Keratinocyte (primary cell): ENCODE measurements around the gene COL25A1. TPM values are rescaled to one million over a fixed set of nuclear protein-coding genes. Genes with fewer than 3 reads are reported as not detected.

ENCODE experiments used
- DNase-seq: peaks from one replicate; pipeline ENCODE4 v3.0.0-alpha.2; 2011; ENCODE audit warnings: low read depth, missing footprints, low spot score
- FAIRE-seq: peaks from 2 replicates; lab custom pipeline; 2011; peaks lifted over from hg19 to GRCh38; lab: Jason Lieb, UNC
- H2AFZ ChIP-seq: 2 replicates; pipeline ENCODE4 v1.6.0; 2012; ENCODE audit warnings: low read length, control low read depth, inconsistent platforms; ENCODE audit not compliant: control insufficient read depth
- H3K27ac ChIP-seq: 2 replicates; pipeline ENCODE4 v1.5.1; 2011; ENCODE audit warnings: low read length; ENCODE audit not compliant: control insufficient read depth, insufficient read depth
- H3K27me3 ChIP-seq: 3 replicates; pipeline ENCODE4 v1.6.0; 2011; ENCODE audit warnings: low read length; ENCODE audit not compliant: control insufficient read depth, insufficient read depth; ENCODE audit errors: extremely low read depth
- H3K36me3 ChIP-seq, 2 experiments: 2 replicates in 1 of 2; 3 replicates in 1 of 2; pipeline ENCODE4 v1.5.1; 2011; ENCODE audit warnings: low read length in 2 of 2, mild to moderate bottlenecking in 1 of 2; ENCODE audit not compliant: control insufficient read depth in 2 of 2, insufficient read depth in 2 of 2; ENCODE audit errors: extremely low read depth in 1 of 2
- H3K4me1 ChIP-seq: 3 replicates; pipeline ENCODE4 v1.5.1; 2011; ENCODE audit warnings: low read length; ENCODE audit not compliant: control insufficient read depth, insufficient read depth; ENCODE audit errors: extremely low read depth
- H3K4me2 ChIP-seq: 3 replicates; pipeline ENCODE4 v1.6.0; 2011; ENCODE audit warnings: low read depth, low read length; ENCODE audit not compliant: control insufficient read depth, insufficient read depth; ENCODE audit errors: extremely low read depth
- H3K4me3 ChIP-seq, 3 experiments: fragments of 200-600 bp in 1 of 3; sonication (generic) in 1 of 3; 2 replicates in 2 of 3; 3 replicates in 1 of 3; pipeline ENCODE4 v1.5.1; 2011 to 2016; ENCODE audit warnings: low read length in 3 of 3, mild to moderate bottlenecking in 3 of 3, control low read depth in 2 of 3, inconsistent platforms in 1 of 3, low read depth in 1 of 3, mixed read lengths in 1 of 3, mixed run types in 1 of 3, moderate library complexity in 1 of 3; ENCODE audit not compliant: control insufficient read depth in 2 of 3, insufficient read depth in 2 of 3; ENCODE audit errors: extremely low read depth in 1 of 3
- H3K79me2 ChIP-seq: 2 replicates; pipeline ENCODE4 v1.6.0; 2012; ENCODE audit warnings: low read length; ENCODE audit not compliant: control insufficient read depth, insufficient read depth
- H3K9ac ChIP-seq: 3 replicates; pipeline ENCODE4 v1.6.0; 2011; ENCODE audit warnings: low read length; ENCODE audit not compliant: control insufficient read depth, insufficient read depth; ENCODE audit errors: extremely low read depth
- H3K9me1 ChIP-seq: 3 replicates; pipeline ENCODE4 v1.6.0; 2011; ENCODE audit warnings: low read length; ENCODE audit not compliant: control insufficient read depth, insufficient read depth; ENCODE audit errors: extremely low read depth
- H3K9me3 ChIP-seq: 2 replicates; pipeline ENCODE4 v1.5.1; 2012; ENCODE audit warnings: low read depth, low read length; ENCODE audit not compliant: control insufficient read depth
- H4K20me1 ChIP-seq: 3 replicates; pipeline ENCODE4 v1.6.0; 2011; ENCODE audit warnings: low read length; ENCODE audit not compliant: control insufficient read depth, insufficient read depth; ENCODE audit errors: extremely low read depth
- EZH2 ChIP-seq: IDR thresholded peaks from one replicate; pipeline ENCODE4 v1.6.1; 2012; ENCODE audit warnings: inconsistent platforms, mild to moderate bottlenecking, low read length, moderate library complexity
- dilution Hi-C: fragments of 300-500 bp; cut with MboI; formaldehyde crosslinking; loops from one replicate; pipeline ENCODE4 v1.7.0; 2020; ENCODE audit warnings: low sequenced_read_pairs; ENCODE audit not compliant: extremely low pct_ligation_motif_present
- polyA plus RNA-seq, 5 experiments: library from polyadenylated mRNA; depleted of rRNA in 3 of 5; stranded (reverse) in 3 of 5; stranded (forward) in 1 of 5; unstranded in 1 of 5; fragments of >200 nt; gene quantifications; 1 replicate in 1 of 5; 2 replicates in 3 of 5; 3 replicates in 1 of 5; pipeline versions ENCODE4 v1.2.1 to v1.2.3, GENCODE V29; 2011 to 2012; ENCODE audit warnings: missing spikeins in 2 of 5, low read depth in 1 of 5, low replicate concordance in 1 of 5
- TF ChIP-seq, protein P1 (sequence below), 3 experiments: IDR thresholded peaks in 1 of 3; conservative IDR thresholded peaks in 1 of 3; optimal IDR thresholded peaks in 1 of 3; 2 replicates in 2 of 3; 3 replicates in 1 of 3; pipeline versions ENCODE3 to v1.5.1; 2011; ENCODE audit warnings: low read length in 3 of 3, mild to moderate bottlenecking in 3 of 3, moderate library complexity in 2 of 3, control low read depth in 1 of 3, inconsistent platforms in 1 of 3; ENCODE audit not compliant: insufficient read depth in 2 of 3; ENCODE audit errors: extremely low read depth in 1 of 3

COL25A1 gene
- polyA plus RNA-seq, 1 donor (not counting 4 experiments of a cell fraction or from before 2014, with no cell fraction given): not detected

DNA sequence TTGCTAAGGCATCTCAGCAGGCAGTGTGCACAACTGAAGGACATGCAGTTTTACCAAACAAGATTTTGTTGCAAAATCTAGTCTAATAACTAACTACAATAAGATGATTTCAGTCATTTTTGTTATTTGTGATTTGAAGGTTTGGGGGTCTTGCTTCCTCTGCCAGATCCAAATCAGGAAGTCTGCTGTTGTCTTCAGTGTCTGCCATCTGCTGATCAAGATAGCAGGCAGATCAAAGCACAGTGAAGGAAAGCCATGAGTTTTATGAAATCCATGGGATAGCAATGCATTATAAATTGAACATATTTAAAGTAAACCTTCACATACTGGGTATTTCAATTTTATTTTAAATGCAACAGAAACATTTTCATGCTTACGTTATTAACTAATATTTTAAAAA, 370.5 kb downstream of the COL25A1 start:
- H3K9me1 ChIP-seq: no peaks in the 10 kb centered on the region
- no peak overlapping the region for H3K4me3 ChIP-seq
- no peaks in the 10 kb centered on the region for H4K20me1 ChIP-seq
- no peak for DNase-seq
- H3K9me3 ChIP-seq: no peaks in the 10 kb centered on the region
- H3K4me2 ChIP-seq: no peak overlapping the region
- dilution Hi-C loops: no loop called here
- peaks cover 28% of the 10 kb centered on the region for H3K27me3 ChIP-seq
- H3K36me3 ChIP-seq: no peaks in the 10 kb centered on the region
- FAIRE-seq: no peak
- no peak overlapping the region for H2AFZ ChIP-seq
- no peak overlapping the region for H3K9ac ChIP-seq
- TF ChIP-seq EZH2: no peak
- TF ChIP-seq, protein P1, sequence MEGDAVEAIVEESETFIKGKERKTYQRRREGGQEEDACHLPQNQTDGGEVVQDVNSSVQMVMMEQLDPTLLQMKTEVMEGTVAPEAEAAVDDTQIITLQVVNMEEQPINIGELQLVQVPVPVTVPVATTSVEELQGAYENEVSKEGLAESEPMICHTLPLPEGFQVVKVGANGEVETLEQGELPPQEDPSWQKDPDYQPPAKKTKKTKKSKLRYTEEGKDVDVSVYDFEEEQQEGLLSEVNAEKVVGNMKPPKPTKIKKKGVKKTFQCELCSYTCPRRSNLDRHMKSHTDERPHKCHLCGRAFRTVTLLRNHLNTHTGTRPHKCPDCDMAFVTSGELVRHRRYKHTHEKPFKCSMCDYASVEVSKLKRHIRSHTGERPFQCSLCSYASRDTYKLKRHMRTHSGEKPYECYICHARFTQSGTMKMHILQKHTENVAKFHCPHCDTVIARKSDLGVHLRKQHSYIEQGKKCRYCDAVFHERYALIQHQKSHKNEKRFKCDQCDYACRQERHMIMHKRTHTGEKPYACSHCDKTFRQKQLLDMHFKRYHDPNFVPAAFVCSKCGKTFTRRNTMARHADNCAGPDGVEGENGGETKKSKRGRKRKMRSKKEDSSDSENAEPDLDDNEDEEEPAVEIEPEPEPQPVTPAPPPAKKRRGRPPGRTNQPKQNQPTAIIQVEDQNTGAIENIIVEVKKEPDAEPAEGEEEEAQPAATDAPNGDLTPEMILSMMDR (optimal IDR thresholded peaks at IDR 0.05 in 1 of 3, IDR thresholded peaks at IDR 0.05 in 1 of 3, conservative IDR thresholded peaks at IDR 0.05 in 1 of 3; ENCODE audit: extremely low read depth in 1 of 3, insufficient read depth in 2 of 3, low read length in 3 of 3): no peak
- no peak overlapping the region for H3K27ac ChIP-seq
- H3K79me2 ChIP-seq: no peaks in the 10 kb centered on the region
- H3K4me1 ChIP-seq: no peaks in the 10 kb centered on the region

DNA sequence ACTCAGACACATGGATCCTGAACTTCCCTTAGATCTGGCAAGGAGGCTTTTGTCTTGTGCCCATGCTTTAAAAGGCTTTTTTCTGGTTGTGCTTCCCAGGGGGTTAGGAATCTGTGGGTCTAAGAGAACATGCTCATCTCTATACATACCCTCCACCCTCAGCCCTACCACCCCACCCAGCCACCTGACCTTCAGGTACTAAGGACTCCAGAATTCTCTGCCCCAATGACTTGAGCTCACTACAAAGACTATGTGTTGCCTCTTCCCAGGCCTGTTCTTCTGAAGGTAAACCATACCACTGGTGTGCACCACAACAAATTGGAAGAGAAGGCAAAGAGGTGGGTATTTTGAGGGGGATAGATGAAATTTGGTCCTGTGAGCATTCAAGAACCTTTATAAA, 372.3 kb downstream of the COL25A1 start:
- Histone ChIP-seq H3K36me3 (no peaks in the 10 kb centered on the region), H3K27me3 (peaks cover 18% of the 10 kb centered on the region), H3K27ac (no peak overlapping the region), H3K79me2 (no peaks in the 10 kb centered on the region), H3K9ac (no peak overlapping the region), H3K4me1 (no peaks in the 10 kb centered on the region), H2AFZ (no peak overlapping the region), H4K20me1 (no peaks in the 10 kb centered on the region), H3K9me1 (no peaks in the 10 kb centered on the region), H3K4me3 (no peak overlapping the region), H3K9me3 (no peaks in the 10 kb centered on the region), H3K4me2 (no peak overlapping the region)
- dilution Hi-C loops: no loop called here
- FAIRE-seq (no peak), DNase-seq (no peak)
- TF ChIP-seq, protein P1 (optimal IDR thresholded peaks at IDR 0.05 in 1 of 3, IDR thresholded peaks at IDR 0.05 in 1 of 3, conservative IDR thresholded peaks at IDR 0.05 in 1 of 3; ENCODE audit: extremely low read depth in 1 of 3, insufficient read depth in 2 of 3, low read length in 3 of 3): no peak
- TF ChIP-seq EZH2: no peak
